HepG2 (cell line): Measurements from ENCODE around the gene SELENOV. TPM values are rescaled to one million over a fixed set of nuclear protein-coding genes. Genes with fewer than 3 reads are reported as not detected.

Experiments
- ATF7 ChIP-seq, 2 experiments: fragments of 450-650 bp in 1 of 2; sonication (generic) in 1 of 2; formaldehyde crosslinking in 1 of 2; IDR thresholded peaks; 2 replicates each; pipeline versions ENCODE4 v1.4.0 to v1.6.1; 2016 to 2020; ENCODE audit warnings: antibody characterized with exemption in 1 of 2, mild to moderate bottlenecking in 1 of 2, missing genetic modification reagents in 1 of 2
- CREM ChIP-seq, 2 experiments: sonication (generic) in 1 of 2; formaldehyde crosslinking in 1 of 2; IDR thresholded peaks; 2 replicates each; pipeline versions ENCODE4 v1.4.0 to v1.6.1; 2016 to 2020; ENCODE audit warnings: antibody characterized with exemption in 1 of 2, mild to moderate bottlenecking in 1 of 2, missing genetic modification reagents in 1 of 2
- FOXJ3 ChIP-seq: sonication (generic); formaldehyde crosslinking; IDR thresholded peaks from 2 replicates; pipeline ENCODE4 v1.4.0; 2020; ENCODE audit warnings: missing genetic modification reagents, mild to moderate bottlenecking, borderline replicate concordance
- ISX ChIP-seq: sonication (generic); formaldehyde crosslinking; conservative IDR thresholded peaks from 2 replicates; pipeline ENCODE4 v1.5.0; 2020; ENCODE audit warnings: missing genetic modification reagents
- KDM6A ChIP-seq: IDR thresholded peaks from 2 replicates; pipeline ENCODE4 v1.6.1; 2016; ENCODE audit warnings: low read depth
- KLF15 ChIP-seq: sonication (generic); formaldehyde crosslinking; IDR thresholded peaks from 2 replicates; pipeline ENCODE4 v1.8.1; 2023; ENCODE audit warnings: borderline replicate concordance, mild to moderate bottlenecking, inconsistent platforms, missing genetic modification reagents, mixed read lengths
- NFIC ChIP-seq: IDR thresholded peaks from 2 replicates; pipeline ENCODE4 v1.6.1; 2012; ENCODE audit warnings: mild to moderate bottlenecking, low read length, inconsistent platforms
- RAD51 ChIP-seq: fragments of 450-650 bp; IDR thresholded peaks from 2 replicates; pipeline ENCODE4 v1.6.1; 2016; ENCODE audit warnings: borderline replicate concordance
- SIX1 ChIP-seq: sonication (generic); formaldehyde crosslinking; IDR thresholded peaks from 2 replicates; pipeline ENCODE4 v1.4.0; 2020; ENCODE audit warnings: missing genetic modification reagents, borderline replicate concordance
- SMC3 ChIP-seq: IDR thresholded peaks from 2 replicates; pipeline ENCODE4 v1.6.1; 2011; ENCODE audit warnings: low read length, improper control_type of control experiment
- SP4 ChIP-seq: sonication (generic); formaldehyde crosslinking; IDR thresholded peaks from 2 replicates; pipeline ENCODE4 v1.8.1; 2023; ENCODE audit warnings: mild to moderate bottlenecking, missing genetic modification reagents
- TGIF2 ChIP-seq: IDR thresholded peaks from 2 replicates; pipeline ENCODE4 v1.6.1; 2016; ENCODE audit warnings: control low read depth, missing compliant biosample characterization
- TOPORS ChIP-seq: sonication (generic); formaldehyde crosslinking; IDR thresholded peaks from 2 replicates; pipeline ENCODE4 v1.8.0; 2023; ENCODE audit warnings: mild to moderate bottlenecking, missing genetic modification reagents
- ZFP1 ChIP-seq: IDR thresholded peaks from 2 replicates; pipeline ENCODE4 v1.6.1; 2016
- ZNF12 ChIP-seq: sonication (generic); formaldehyde crosslinking; IDR thresholded peaks from 2 replicates; pipeline ENCODE4 v1.5.0; 2020; ENCODE audit warnings: missing genetic modification reagents
- ZNF564 ChIP-seq: sonication (generic); formaldehyde crosslinking; IDR thresholded peaks from 2 replicates; pipeline ENCODE4 v1.8.1; 2023; ENCODE audit warnings: mild to moderate bottlenecking, missing genetic modification reagents
- ZNF678 ChIP-seq: sonication (generic); formaldehyde crosslinking; IDR thresholded peaks from 2 replicates; pipeline ENCODE4 v1.4.0; 2020; ENCODE audit warnings: mild to moderate bottlenecking, missing genetic modification reagents
- ZNF749 ChIP-seq: sonication (generic); formaldehyde crosslinking; IDR thresholded peaks from 2 replicates; pipeline ENCODE4 v1.8.0; 2022; ENCODE audit warnings: mild to moderate bottlenecking, missing genetic modification reagents, moderate library complexity, borderline replicate concordance
- ZNF773 ChIP-seq: sonication (generic); formaldehyde crosslinking; IDR thresholded peaks from 2 replicates; pipeline ENCODE4 v1.4.0; 2020; ENCODE audit warnings: missing genetic modification reagents, borderline replicate concordance
- ZNF891 ChIP-seq: sonication (generic); formaldehyde crosslinking; IDR thresholded peaks from 2 replicates; pipeline ENCODE4 v1.5.0; 2020; ENCODE audit warnings: mild to moderate bottlenecking, missing genetic modification reagents
- polyA plus RNA-seq, 8 experiments: library from polyadenylated mRNA; depleted of rRNA in 3 of 8; stranded (reverse) in 7 of 8; unstranded in 1 of 8; fragments of >200 nt; fragmentation: Illumina TruSeq in 4 of 8; extraction: Trizol in 4 of 8; gene quantifications; 2 replicates each; pipeline versions ENCODE4 v1.2.1 to v1.2.3, GENCODE V29; 2011 to 2016; ENCODE audit warnings: low read depth in 4 of 8, missing spikeins in 1 of 8, mixed read lengths in 1 of 8; ENCODE audit not compliant: insufficient read depth in 1 of 8
- total RNA-seq, 5 experiments: library from RNA; depleted of rRNA; stranded (reverse); fragments of >200 nt; fragmentation: Illumina TruSeq; extraction: Trizol; gene quantifications; 2 replicates each; pipeline ENCODE4 v1.2.3, GENCODE V29; 2016; ENCODE audit warnings: low read depth in 1 of 5
- TF ChIP-seq, protein P1 (sequence below): sonication (generic); formaldehyde crosslinking; IDR thresholded peaks from 2 replicates; pipeline ENCODE4 v1.8.0; 2022; ENCODE audit warnings: mild to moderate bottlenecking, missing genetic modification reagents, moderate library complexity
- TF ChIP-seq, protein P2 (sequence below): sonication (generic); formaldehyde crosslinking; IDR thresholded peaks from 2 replicates; pipeline ENCODE4 v1.4.0; 2020; ENCODE audit warnings: missing genetic modification reagents
- TF ChIP-seq, protein P3 (sequence below): sonication (generic); formaldehyde crosslinking; IDR thresholded peaks from 2 replicates; pipeline ENCODE4 v1.4.0; 2020; ENCODE audit warnings: mild to moderate bottlenecking, missing genetic modification reagents
- TF ChIP-seq, protein P4 (sequence below): sonication (generic); formaldehyde crosslinking; IDR thresholded peaks from 2 replicates; pipeline ENCODE4 v1.5.0; 2020; ENCODE audit warnings: mild to moderate bottlenecking, missing genetic modification reagents, borderline replicate concordance

Gene SELENOV
- total and polyA plus RNA-seq, 2 of the 13 experiments (the other 11 are each of a cell fraction or from before 2014, with no cell fraction given): not detected

DNA sequence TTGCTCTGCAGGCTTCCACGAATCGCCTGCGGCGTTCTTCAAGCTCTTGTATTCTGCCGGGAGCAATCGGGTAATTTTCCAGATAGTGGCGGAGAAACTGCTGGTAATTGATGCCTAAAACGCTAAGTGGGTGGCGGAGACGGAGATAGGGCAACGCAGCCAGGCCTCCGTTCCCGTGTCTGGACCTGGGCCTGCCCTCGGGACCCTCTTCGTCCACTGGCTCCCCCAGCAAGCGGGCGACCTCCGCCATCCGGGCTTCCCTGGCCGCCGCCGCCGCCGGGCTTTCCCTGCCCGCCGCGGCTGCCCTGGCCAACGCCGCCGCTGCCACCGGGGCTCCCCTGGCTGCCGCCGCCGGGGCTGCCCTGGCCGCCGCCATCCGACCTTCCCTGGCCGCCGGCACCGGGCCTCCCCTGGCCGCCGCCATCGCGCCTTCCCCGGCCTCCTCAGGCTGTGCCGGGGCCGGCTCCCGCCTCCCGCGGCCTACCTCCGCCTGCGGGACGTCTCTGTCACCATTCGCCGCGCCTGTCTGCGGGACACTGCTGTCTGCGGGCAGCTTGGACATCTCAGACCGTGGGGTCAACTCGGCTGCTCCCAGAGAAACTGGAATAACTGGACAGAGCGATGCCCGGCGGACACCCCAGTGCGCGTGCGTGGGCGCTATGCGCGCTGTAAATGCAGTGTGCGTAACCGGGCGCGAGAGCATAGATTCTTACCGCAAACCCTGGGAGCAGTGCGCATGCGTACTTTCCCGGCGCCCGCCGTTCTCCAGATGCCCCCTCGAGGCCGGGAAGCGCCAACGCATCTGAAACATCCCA lies 24.8 kb downstream of the SELENOV start, which contains the start of gene EID2 (continued):
- TF ChIP-seq, protein P1, sequence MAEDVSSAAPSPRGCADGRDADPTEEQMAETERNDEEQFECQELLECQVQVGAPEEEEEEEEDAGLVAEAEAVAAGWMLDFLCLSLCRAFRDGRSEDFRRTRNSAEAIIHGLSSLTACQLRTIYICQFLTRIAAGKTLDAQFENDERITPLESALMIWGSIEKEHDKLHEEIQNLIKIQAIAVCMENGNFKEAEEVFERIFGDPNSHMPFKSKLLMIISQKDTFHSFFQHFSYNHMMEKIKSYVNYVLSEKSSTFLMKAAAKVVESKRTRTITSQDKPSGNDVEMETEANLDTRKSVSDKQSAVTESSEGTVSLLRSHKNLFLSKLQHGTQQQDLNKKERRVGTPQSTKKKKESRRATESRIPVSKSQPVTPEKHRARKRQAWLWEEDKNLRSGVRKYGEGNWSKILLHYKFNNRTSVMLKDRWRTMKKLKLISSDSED (CRISPR knock-in tag): no peak
- TF ChIP-seq KLF15 (no peak; the same call in 1 of the 2 replicates), SP4 (CRISPR knock-in tag) (no peak), KDM6A (CRISPR knock-in tag) (no peak), ZNF12 (CRISPR knock-in tag) (no peak), RAD51 (no peak), ZFP1 (CRISPR knock-in tag) (no peak; the same call in 1 of the 2 replicates), TOPORS (no peak), TGIF2 (CRISPR knock-in tag) (peak; percentile 48; the same call in 1 of the 2 replicates), ZNF891 (CRISPR knock-in tag) (0 out of 2 replicates have a peak, but pooled peaks have one; percentile 41), SMC3 (0 out of 2 replicates have a peak, but pooled peaks have one; percentile 15), SIX1 (CRISPR knock-in tag) (no peak), ZNF678 (CRISPR knock-in tag) (no peak), NFIC (no peak), ZNF773 (no peak; the same call in 1 of the 2 replicates), CREM (IDR thresholded peaks at IDR 0.05) (no peak; the same call in 1 of the 2 replicates), CREM (CRISPR knock-in tag; IDR thresholded peaks at IDR 0.05) (no peak), ZNF564 (CRISPR knock-in tag) (no peak; the same call in 1 of the 2 replicates), ZNF749 (CRISPR knock-in tag) (peak; percentile 31; the same call in 1 of the 2 replicates), ISX (CRISPR knock-in tag) (peak; percentile 89; the same call in 1 of the 2 replicates), FOXJ3 (peak; percentile 55; the same call in 1 of the 2 replicates), ATF7 (IDR thresholded peaks at IDR 0.05) (no peak), ATF7 (CRISPR knock-in tag; IDR thresholded peaks at IDR 0.05) (no peak)
- TF ChIP-seq, protein P2, sequence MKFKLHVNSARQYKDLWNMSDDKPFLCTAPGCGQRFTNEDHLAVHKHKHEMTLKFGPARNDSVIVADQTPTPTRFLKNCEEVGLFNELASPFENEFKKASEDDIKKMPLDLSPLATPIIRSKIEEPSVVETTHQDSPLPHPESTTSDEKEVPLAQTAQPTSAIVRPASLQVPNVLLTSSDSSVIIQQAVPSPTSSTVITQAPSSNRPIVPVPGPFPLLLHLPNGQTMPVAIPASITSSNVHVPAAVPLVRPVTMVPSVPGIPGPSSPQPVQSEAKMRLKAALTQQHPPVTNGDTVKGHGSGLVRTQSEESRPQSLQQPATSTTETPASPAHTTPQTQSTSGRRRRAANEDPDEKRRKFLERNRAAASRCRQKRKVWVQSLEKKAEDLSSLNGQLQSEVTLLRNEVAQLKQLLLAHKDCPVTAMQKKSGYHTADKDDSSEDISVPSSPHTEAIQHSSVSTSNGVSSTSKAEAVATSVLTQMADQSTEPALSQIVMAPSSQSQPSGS (CRISPR knock-in tag): peak; percentile 36; the same call in 1 of the 2 replicates
- TF ChIP-seq, protein P3, sequence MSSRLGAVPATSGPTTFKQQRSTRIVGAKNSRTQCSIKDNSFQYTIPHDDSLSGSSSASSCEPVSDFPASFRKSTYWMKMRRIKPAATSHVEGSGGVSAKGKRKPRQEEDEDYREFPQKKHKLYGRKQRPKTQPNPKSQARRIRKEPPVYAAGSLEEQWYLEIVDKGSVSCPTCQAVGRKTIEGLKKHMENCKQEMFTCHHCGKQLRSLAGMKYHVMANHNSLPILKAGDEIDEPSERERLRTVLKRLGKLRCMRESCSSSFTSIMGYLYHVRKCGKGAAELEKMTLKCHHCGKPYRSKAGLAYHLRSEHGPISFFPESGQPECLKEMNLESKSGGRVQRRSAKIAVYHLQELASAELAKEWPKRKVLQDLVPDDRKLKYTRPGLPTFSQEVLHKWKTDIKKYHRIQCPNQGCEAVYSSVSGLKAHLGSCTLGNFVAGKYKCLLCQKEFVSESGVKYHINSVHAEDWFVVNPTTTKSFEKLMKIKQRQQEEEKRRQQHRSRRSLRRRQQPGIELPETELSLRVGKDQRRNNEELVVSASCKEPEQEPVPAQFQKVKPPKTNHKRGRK: no peak
- TF ChIP-seq, protein P4, sequence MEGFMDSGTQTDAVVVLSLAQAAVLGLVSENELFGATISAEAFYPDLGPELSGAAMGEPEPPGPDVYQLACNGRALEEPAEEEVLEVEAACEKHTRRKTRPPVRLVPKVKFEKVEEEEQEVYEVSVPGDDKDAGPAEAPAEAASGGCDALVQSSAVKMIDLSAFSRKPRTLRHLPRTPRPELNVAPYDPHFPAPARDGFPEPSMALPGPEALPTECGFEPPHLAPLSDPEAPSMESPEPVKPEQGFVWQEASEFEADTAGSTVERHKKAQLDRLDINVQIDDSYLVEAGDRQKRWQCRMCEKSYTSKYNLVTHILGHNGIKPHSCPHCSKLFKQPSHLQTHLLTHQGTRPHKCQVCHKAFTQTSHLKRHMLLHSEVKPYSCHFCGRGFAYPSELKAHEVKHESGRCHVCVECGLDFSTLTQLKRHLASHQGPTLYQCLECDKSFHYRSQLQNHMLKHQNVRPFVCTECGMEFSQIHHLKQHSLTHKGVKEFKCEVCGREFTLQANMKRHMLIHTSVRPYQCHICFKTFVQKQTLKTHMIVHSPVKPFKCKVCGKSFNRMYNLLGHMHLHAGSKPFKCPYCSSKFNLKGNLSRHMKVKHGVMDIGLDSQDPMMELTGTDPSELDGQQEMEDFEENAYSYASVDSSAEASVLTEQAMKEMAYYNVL: no peak
